WI38 (cell line): ENCODE results near the gene EMC8.

Experiments
- H3K4me3 ChIP-seq: 2 replicates; pipeline ENCODE4 v1.5.1; 2011; ENCODE audit warnings: low read depth, mild to moderate bottlenecking, control low read depth, low read length
- CTCF ChIP-seq: IDR thresholded peaks from 2 replicates; pipeline ENCODE4 v1.5.1; 2012; ENCODE audit warnings: low read depth, mild to moderate bottlenecking, control low read depth, low read length

The EMC8 gene

GRCh38 chr16:85782451-85782850 is 16.9 kb downstream of the EMC8 start:
- no peak overlapping the region for H3K4me3 ChIP-seq
- no peak for TF ChIP-seq CTCF

DNA sequence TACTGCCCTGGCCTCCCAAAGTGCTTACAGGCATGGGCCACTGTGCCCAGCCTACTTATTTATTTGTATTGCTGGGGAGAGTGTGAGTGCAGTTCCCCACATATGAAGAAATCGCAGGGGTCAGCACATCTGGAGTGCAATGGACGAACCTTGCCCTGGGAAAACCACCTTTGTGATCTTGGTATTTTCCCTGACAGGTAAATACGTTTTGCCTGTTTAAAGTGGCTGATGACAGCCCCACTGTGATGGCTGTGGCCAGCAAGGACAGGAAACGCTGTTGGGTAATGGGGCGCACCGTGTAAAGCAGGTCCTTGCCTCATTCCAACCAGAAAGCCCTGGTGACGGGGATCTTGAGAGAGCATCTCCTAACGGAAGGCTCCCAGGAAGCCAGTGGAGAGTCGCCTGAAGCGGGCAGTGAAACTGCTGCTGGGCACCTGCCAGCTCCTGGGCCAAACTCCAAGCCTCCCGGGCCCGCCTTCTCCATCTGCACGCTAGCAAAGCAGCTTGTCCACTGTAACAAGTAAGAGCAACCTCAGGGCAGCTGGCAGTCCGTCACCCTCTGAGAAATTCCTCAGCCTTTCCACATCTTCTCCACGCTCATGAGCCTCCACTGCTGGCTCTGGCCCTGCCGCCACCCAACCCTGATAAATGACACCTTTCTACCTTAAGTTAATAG is 17.5 kb downstream of the EMC8 start:
- TF ChIP-seq CTCF: no peak
- H3K4me3 ChIP-seq: no peak overlapping the region

- no peak for TF ChIP-seq CTCF
- no peak overlapping the region for H3K4me3 ChIP-seq
Observed at GRCh38 chr16:85781156-85781555, 18.2 kb downstream of the EMC8 start.

DNA sequence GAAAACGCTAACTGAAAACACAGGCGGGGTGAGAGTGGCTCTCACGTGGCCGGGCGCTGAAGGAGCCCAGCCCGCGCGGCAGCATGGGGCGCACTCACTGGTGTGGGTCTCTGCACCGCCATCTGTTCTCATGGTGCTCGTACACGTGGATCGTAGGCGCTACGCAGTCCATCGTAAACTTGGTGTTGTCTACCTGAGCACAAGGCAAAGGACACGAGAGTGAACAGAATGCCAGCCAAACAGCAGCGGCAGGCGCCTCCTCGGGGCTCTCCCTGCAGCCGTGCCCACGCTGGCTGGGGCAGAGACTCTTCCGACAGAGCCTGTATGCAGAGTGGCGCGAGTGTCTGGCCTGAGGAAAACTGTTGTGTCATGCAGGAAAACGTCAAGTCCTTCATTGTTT is 19.1 kb downstream of the EMC8 start:
- TF ChIP-seq CTCF: no peak
- H3K4me3 ChIP-seq: no peak overlapping the region

DNA sequence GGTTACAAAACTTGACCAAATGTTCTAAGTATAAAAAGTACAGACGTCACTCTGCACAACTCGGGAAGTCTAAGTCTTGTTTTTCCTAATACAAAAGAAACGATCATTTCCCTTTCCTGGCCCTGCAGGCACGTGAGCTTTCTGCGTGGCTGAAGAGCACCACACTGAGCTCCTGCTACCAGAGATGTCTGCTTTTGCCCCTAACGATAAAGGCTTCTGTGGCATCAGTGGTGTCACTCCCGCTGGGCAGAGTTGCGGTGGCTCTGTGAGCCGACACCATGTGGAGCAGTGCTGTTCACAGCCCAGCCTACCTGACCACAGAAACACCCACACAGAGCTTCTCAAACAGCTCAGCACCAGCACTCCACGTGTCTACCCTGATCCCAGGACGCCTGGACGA is 20.5 kb downstream of the EMC8 start:
- no peak overlapping the region for H3K4me3 ChIP-seq
- no peak for TF ChIP-seq CTCF

GRCh38 chr16:85777583-85778310 is 21.6 kb downstream of the EMC8 start:
- no peak overlapping the region for H3K4me3 ChIP-seq
- no peak for TF ChIP-seq CTCF

- no peak for TF ChIP-seq CTCF
Observed at GRCh38 chr16:85774811-85775210, 24.5 kb downstream of the EMC8 start.

More at GRCh38 chr16:85774811-85775210, 24.5 kb downstream of the EMC8 start:
- no peak overlapping the region for H3K4me3 ChIP-seq
